Sigmoid colon (tissue), 4 donors: Measurements from ENCODE around the gene RELCH.

Experiments used
- EP300 ChIP-seq, 4 donors: sonication (generic); formaldehyde crosslinking; IDR thresholded peaks; one replicate each; pipeline ENCODE4 v1.6.1; 2017; ENCODE audit warnings: antibody characterized with exemption in 4 of 4
- POLR2A ChIP-seq, 2 donors: fragments of 450-650 bp; IDR thresholded peaks; one replicate each; pipeline ENCODE4 v1.6.1; 2016; ENCODE audit warnings: antibody characterized with exemption in 2 of 2, mild to moderate bottlenecking in 2 of 2, moderate library complexity in 2 of 2
- POLR2AphosphoS5 ChIP-seq, 4 donors: sonication (generic); formaldehyde crosslinking; IDR thresholded peaks; one replicate each; pipeline ENCODE4 v1.6.1; 2017; ENCODE audit warnings: antibody characterized with exemption in 4 of 4
- TF ChIP-seq, protein P1 (sequence below), 4 experiments: fragments of 450-650 bp in 3 of 4; fragments of 200-600 bp in 1 of 4; IDR thresholded peaks; one replicate each; pipeline ENCODE4 v1.5.1; 2016 to 2019; ENCODE audit warnings: antibody characterized with exemption in 4 of 4, mild to moderate bottlenecking in 3 of 4, moderate library complexity in 2 of 4

DNA sequence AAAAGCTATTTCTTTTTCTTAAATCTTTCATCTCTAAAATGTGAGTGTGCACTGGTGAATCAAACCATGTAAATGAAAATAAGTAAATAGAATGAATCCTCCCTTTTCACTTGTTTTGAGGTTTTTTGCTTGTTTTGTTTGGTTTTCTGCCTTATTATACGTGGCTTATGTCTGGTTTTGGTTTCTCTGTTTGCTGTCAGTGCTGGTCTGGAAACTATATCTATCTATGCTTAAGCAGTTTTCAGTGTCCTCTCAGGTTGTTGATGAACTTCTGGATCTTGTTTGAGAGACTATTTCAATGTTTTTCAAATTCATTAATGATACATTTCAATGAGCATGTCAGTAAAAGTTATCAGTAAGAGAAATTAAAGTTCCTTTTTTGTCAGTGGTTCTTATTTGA is 90.0 kb downstream of the RELCH start:
- TF ChIP-seq, protein P1, sequence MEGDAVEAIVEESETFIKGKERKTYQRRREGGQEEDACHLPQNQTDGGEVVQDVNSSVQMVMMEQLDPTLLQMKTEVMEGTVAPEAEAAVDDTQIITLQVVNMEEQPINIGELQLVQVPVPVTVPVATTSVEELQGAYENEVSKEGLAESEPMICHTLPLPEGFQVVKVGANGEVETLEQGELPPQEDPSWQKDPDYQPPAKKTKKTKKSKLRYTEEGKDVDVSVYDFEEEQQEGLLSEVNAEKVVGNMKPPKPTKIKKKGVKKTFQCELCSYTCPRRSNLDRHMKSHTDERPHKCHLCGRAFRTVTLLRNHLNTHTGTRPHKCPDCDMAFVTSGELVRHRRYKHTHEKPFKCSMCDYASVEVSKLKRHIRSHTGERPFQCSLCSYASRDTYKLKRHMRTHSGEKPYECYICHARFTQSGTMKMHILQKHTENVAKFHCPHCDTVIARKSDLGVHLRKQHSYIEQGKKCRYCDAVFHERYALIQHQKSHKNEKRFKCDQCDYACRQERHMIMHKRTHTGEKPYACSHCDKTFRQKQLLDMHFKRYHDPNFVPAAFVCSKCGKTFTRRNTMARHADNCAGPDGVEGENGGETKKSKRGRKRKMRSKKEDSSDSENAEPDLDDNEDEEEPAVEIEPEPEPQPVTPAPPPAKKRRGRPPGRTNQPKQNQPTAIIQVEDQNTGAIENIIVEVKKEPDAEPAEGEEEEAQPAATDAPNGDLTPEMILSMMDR (IDR thresholded peaks at IDR 0.05), result no peak
- no peak for TF ChIP-seq POLR2AphosphoS5 (IDR thresholded peaks at IDR 0.05)
- TF ChIP-seq EP300 (IDR thresholded peaks at IDR 0.05), result no peak
- no peak for TF ChIP-seq POLR2A (IDR thresholded peaks at IDR 0.05)
